ENCODE results near the gene MAFG.

Gene MAFG

GRCh38 chr17:81934850-81935708, 7.5 kb upstream of the MAFG start:
- DNase-seq, result no peak

- no peak for DNase-seq
These were observed 6.7 kb upstream of the MAFG start for GRCh38 chr17:81934098-81934757.

DNA sequence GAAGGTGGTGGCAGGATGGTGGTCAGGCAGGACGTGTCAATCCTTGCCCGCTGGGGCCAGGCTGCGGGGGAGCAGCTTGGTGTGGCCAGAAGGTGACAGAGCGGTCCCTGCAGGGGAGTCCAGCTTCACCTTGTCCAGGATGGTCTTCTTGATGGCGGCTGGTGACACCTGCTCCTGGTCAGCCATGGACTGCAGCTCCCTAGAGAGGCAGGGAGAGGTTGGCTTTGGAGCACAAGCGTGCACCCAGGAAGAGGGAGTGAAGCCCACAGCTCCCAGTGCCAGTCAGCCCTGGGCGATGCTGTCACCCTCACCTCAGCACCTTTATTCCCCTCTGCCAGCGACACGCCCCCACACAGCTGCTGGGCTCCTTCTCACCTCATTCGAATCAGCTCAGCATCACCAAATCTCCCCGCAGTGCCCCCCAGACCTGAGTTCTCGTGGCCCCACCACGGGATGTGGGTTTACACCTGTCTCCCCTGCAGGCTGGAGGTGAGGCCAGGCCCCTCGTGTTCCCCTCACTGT, 5.7 kb upstream of the MAFG start:
- DNase-seq, result no peak

DNA sequence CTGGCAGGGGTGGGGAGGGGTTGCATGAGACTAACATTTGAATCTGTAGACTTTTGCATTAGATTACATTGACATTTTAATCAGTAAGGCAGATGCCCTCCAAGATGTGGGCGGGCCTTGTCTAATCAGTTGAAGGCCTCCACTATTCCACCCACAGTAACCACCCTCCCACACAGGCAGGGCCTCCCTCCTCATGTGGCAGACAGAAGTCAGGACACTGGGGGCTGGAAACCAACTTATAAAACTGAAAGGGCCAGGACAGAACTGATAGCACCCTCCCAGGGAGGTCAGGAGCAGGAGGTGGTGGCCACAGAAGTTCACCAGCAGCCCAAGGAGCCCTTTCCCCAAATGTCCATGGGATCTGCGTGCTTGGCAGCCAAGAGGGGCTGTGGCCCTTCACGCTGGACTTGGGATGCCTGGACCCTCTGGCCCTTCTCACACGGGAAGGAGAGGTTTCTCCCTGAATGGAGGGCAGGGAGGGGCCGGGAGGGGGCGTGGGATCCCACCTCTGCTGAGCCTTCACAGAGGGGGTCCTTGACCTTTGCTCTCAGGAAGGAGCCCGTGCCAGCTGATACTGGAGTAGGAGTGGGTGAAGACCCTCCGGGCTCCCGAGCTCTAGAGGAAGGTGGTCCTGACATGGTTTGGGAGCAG, 4.9 kb upstream of the MAFG start:
- DNase-seq, result no peak

DNA sequence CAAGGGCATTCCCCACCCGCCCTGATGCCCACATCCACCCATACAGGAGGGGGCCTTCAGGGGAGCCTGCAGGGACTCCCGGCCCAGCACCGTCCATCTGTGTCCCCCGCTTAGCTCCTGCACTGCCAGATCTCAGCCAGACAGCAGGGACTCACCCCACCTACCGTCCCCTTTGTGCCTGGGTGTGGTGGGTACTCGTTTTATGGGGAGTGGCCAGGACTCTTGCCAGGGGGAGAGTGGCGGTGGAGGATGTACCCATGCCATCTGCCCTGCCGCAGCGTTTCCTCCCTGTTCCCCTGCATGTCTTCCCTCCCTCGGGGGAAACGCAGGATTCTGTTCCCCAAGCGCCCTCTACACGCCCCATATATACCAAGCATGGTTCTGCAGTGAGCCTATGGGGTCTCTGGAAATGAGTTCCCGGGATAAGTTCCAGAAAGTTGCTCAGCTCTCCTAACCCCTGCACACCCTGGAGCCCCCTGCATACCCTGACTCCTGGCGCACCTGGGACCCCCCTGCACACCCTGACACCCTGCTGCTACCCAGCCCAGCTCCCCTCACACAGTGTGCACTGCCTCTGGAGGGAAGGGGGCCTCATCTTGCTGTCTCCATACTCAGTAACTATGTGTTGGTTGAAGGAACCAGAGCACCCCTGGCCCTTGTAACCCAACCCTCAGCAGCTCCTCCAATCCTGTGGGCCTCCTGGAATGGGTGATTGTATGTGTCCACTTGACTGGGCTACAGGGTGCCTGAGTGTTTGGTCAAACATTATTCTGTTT, 4.2 kb upstream of the MAFG start:
- DNase-seq, result no peak

DNA sequence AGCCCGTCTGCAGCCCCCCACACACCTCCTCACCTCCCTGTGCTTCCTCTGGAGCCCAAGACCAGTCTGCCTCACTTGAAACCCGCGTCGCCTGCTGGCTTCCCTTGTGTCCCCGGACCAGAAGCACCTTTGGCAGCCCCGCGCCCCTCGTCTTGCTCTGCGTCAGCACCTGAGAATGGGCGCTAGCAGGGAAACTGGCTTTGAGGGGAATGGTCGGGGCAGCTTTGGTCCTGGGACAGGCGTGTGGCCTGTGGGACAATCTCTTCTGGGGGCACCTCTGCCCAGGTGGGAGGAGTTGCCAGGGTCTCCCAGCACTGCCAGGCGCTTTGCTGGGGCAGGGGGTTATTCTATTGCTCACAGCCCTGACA, 3.6 kb upstream of the MAFG start:
- DNase-seq, result no peak

GRCh38 chr17:81930142-81931125, 2.9 kb upstream of the MAFG start:
- no peak for DNase-seq

- DNase-seq, result no peak
These were observed 2.0 kb upstream of the MAFG start for GRCh38 chr17:81929253-81930141.

- DNase-seq, result no peak
These were observed 1.2 kb upstream of the MAFG start for GRCh38 chr17:81928544-81929252.

GRCh38 chr17:81927152-81927652, 333 bp downstream of the MAFG start:
- DNase-seq, result peak; percentile 53

GRCh38 chr17:81926451-81927151, 934 bp downstream of the MAFG start:
- peak; percentile 76 for DNase-seq

GRCh38 chr17:81925860-81926450, 1.6 kb downstream of the MAFG start:
- no peak for DNase-seq

DNA sequence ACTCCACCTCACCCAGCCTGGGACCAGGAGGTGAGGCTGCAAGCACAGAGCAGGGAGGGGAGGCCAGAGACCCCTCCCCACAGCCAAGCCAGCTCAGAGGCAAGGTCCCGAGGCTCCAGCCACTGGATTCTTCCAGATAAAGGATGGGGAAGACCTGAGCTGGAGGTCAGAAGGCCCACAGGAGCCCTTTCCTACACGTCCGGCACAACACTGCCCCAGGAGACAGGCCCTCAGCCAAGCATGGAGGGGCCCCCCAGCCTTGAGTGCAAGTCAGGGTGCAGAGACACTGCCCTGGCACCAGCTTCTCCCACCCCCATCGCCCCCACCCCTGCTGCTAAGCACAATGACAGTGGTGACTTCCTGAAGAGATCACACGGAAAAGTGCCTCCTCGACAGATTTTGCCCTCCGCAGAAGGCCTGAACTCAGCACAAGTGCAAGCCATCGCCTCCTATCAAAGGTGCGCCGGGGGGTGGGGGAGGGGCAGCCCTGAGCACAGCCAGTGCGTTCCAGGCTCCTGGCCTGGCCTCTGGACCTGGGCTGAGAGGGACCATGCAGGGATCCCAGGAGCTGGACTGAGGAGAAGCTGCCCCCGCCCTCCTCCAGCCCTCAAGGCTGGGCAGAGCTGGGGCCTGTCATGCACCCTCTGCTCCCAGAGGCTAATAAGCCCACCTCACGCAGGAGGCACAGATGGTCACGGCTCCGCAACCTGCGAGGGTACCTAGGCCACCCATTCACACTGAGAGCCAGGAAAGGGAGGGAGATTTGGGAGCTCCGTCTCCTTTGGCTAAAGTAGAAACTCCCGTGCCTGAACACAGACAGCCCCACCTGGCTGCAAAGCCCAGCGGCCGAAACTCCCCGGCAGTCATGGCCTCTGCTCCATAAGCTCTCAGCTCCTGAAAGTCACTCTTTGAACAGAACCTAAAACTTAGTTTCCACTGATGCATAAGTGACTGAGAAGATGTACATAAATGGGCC, 2.7 kb downstream of the MAFG start:
- DNase-seq, result no peak

DNA sequence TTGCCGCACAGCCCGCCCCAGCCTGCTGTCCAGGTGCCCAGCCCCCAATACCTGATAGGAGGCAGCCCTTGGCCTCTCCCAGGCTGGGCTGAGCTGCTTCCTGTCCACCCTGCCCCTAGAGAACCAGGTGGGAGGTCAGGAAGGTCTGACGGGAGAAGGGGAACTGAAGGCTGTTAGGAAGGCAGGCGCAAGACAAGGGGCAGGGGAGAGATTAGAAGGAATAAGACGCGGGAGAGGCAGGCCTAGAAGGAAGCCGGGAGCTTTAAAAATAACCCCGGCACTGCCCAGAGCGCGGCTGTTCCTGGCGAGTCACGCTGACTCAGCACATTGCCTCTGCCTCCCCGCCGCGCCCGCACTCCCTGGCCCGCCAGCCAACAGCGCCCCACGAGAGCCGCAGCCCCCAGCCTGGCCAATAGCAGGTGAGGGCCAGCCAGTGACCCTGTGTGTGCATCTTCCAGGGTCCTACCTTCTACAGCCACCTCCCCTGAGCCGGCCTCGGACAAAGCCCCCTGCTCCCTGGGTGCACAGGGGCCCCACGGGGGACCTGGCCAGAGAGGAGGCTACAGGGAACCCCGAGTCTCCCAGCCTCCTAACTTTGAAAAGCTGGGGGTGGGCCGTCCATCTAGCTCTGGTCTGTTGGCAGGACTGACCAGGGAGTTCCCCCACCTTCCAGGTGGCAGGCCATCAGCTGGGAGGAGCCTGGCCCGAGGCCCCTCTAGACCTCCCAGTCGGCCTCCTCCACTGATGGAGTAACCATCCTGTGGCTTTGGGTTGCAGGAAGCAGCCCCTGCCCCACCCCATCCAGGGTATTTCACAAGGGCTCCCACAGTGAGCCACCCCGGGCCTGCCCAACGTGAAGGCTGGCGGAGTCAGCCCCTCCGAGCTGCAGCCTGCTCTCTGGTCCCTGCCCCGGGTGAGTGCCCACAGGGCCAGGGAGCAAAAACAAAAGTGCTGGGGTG, 4.0 kb downstream of the MAFG start:
- peak; percentile 75 for DNase-seq

DNA sequence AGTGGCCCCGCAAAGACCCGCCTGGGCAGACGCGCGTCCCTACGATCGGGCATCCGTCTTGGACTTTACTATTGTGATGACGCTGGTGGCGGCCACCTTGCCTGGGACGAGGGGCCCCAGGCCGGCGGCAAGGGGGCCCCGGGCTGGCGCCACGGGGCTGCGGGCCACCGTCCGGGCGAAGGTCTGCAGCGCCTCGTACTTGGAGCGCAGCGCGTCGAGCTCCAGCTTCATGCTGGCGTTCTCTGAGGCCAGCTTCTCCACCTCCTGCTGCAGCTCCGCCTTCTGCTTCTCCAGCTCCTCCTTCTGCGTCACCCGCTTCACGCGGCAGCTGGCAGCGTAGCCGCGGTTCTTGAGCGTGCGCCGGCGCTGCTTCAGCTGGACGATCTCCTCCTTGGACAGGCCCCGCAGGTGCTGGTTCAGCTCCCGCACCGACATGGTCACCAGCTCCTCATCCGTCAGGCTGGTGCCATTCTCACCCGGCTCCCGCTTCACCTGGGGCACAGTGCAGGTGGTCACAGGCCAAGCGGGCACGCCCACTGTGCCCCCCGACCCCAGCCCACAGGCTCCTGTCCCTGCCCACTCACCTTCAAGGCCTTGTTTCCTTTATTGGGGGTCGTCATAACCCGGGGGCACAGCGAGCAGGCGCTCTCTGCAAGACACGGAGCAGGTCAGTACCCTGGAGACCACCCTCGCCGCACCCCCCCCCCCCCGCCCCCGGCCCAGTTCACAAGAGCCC, 4.8 kb downstream of the MAFG start:
- DNase-seq, result no peak

Measured in 8988T (cell line).